Mucosa of rectum (tissue), 2 donors: Measurements from ENCODE around the gene ARMC5.
A peak's percentile ranks its signal among the peaks of the same experiment; 100 is the strongest.
"Not testable (repeated sequence)": the region's sequence is repeated elsewhere in the genome, so short reads cannot be mapped to it uniquely, and the experiment has no call there.

ENCODE experiments used
- H3K27ac ChIP-seq, 2 donors: one replicate each; pipeline ENCODE4 v1.7.0; 2013; ENCODE audit warnings: inconsistent platforms in 2 of 2, low read depth in 2 of 2, low read length in 2 of 2
- H3K27me3 ChIP-seq, 2 donors: one replicate each; pipeline ENCODE4 v1.7.0; 2013; ENCODE audit warnings: low read length in 2 of 2; ENCODE audit not compliant: control insufficient read depth in 2 of 2, insufficient read depth in 2 of 2
- H3K36me3 ChIP-seq, 2 donors: one replicate each; pipeline ENCODE4 v1.7.0; 2013; ENCODE audit warnings: low read length in 2 of 2; ENCODE audit not compliant: control insufficient read depth in 2 of 2, insufficient read depth in 2 of 2
- H3K4me1 ChIP-seq, 2 donors: one replicate each; pipeline ENCODE4 v1.7.0; 2013; ENCODE audit warnings: low read length in 2 of 2, mild to moderate bottlenecking in 1 of 2; ENCODE audit not compliant: control insufficient read depth in 2 of 2, insufficient read depth in 2 of 2
- H3K4me3 ChIP-seq, 2 donors: one replicate each; pipeline ENCODE4 v1.7.0; 2013; ENCODE audit warnings: low read length in 2 of 2
- H3K9ac ChIP-seq, 2 donors: one replicate each; pipeline ENCODE4 v1.7.0; 2013; ENCODE audit warnings: low read length in 2 of 2, low read depth in 1 of 2, mild to moderate bottlenecking in 1 of 2
- H3K9me3 ChIP-seq, 2 donors: one replicate each; pipeline ENCODE4 v1.7.0; 2013; ENCODE audit warnings: low read length in 2 of 2; ENCODE audit not compliant: control insufficient read depth in 2 of 2
- donor health status: healthy.
- donor health status: Normal muscosa, but diverticular disease.

The ARMC5 gene

DNA sequence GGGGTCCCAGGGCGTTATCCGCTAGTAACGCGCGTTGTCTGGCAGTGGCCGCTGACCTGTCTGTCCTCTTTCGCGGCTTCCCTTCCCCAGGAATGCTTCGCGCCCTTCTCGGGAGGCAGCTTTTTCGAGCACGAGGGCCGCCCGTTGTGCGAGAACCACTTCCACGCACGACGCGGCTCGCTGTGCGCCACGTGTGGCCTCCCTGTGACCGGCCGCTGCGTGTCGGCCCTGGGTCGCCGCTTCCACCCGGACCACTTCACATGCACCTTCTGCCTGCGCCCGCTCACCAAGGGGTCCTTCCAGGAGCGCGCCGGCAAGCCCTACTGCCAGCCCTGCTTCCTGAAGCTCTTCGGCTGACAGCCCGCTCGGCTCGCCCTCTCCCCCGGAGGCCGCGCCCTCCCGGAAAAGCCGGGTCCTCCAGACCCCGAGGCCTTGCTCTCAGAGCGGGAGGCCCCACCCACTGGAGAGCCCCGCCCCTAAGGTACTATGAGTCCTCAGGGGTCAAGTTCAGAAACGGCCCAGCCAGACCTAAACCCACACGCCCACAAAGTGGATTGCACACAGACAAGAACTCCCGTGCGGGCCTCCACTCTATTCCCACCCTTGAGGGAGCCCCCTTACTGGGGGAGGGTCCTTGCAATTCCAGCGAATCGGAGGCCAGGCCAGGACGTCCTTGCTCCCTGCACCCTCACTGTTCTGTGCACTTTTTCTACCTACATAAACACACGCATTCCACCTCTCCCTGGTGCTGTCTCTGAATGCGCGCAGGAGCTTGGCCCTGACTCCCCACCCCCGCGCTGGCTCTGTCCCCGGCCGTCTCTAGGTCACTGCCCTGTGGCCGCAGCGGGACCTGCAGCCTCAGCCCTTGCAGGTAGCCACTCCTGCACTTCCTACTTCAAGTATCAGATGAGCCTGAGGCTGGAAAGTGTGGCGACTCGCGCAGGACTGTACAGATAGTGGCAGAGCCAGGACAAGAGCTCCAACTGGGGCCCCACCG, 18.2 kb downstream of the ARMC5 start:
- Histone ChIP-seq H3K27ac (peak overlapping the region; percentile 98), H3K4me3 (peak overlapping the region; percentile 71), H3K27me3 (no peaks in the 10 kb centered on the region), H3K4me1 (peaks cover 21 to 24% of the 10 kb centered on the region in 2 donors), H3K36me3 (no peaks in the 10 kb centered on the region), H3K9ac (peak overlapping the region; percentile 87 to 92), H3K9me3 (no peaks in the 10 kb centered on the region)

DNA sequence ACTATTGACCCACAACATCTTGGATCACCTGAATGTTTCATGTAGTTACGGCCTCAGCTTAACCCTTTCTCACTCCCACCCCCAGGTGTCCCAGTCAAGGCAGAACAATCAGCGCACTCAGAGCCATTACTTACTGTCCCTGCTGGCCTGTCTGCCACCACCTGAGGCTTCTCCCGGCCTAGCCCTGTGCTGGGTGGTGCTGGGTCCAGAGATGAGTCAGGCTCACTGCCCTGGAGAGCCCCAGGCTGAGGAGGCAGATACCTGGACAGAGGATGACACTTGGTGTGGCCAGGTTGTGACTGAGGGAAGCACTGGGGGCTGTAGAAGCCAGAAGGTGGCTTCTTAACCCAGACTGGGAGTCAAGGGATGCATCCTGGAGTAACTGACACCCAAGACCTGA, 19.7 kb downstream of the ARMC5 start:
- no peaks in the 10 kb centered on the region for H3K9me3 ChIP-seq
- H3K27ac ChIP-seq = no peak overlapping the region
- H3K4me3 ChIP-seq = no peak overlapping the region
- peaks cover 17 to 20% of the 10 kb centered on the region in 2 donors for H3K4me1 ChIP-seq
- no peaks in the 10 kb centered on the region for H3K27me3 ChIP-seq
- no peaks in the 10 kb centered on the region for H3K36me3 ChIP-seq
- H3K9ac ChIP-seq = no peak overlapping the region

DNA sequence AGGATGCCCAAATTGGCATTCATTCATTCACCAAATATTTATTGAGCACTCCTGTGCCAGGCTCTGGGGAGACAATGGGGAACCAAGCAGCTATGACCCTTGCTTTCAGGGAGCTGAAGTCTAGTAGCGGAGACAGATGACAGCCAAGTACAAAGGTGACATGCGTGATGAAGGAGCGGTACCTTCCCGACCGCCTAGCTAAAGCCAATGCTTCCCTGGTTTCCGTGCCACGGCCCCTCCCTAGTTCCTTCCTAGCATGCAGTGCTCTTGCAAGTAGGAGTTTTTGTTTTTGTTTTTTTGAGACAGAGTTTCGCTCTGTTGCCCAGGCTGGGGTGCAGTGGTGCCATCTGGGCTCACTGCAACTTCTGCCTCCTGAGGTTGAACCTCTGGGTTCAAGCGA, 20.4 kb downstream of the ARMC5 start:
- Histone ChIP-seq H3K9ac (no peak overlapping the region), H3K4me3 (no peak overlapping the region), H3K4me1 (peaks cover 21 to 22% of the 10 kb centered on the region in 2 donors), H3K27me3 (no peaks in the 10 kb centered on the region), H3K36me3 (no peaks in the 10 kb centered on the region), H3K9me3 (no peaks in the 10 kb centered on the region), H3K27ac (no peak overlapping the region)

DNA sequence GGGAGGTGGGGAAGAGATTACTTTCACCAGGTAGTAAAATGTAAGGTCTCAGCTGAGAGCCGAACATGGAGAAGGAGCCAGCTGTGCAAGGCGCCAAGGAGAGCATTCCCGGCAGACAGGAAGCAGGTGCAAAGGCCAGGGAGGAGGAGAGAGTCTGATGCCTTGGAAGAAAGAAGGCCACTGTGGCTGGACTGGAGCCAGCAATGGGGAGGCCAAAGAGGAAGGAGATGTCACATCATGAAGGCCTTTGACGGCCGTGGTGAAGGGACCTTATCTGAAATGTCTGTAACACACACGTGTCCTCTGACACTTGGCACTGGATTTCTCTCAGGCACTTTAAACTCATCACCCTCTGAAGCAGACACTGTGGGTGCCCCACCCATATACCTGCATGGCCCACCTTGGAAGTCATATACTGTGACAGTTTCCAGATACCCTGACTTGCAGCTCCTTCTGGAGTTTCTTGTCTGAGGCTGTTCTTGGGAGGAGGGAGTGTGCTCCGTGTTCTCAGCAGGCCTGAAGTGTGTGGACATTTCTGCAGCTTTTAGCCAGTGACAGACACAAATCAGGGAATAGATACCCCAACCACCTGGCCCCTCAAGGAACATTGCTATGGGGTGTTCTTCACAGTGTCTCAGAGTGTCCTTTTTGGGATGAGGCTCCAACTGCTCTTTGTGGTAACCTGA, 21.7 kb downstream of the ARMC5 start:
- no peaks in the 10 kb centered on the region for H3K36me3 ChIP-seq
- H3K4me1 ChIP-seq = peaks cover 21 to 23% of the 10 kb centered on the region in 2 donors
- H3K9me3 ChIP-seq = no peaks in the 10 kb centered on the region
- H3K9ac ChIP-seq = no peak overlapping the region
- no peaks in the 10 kb centered on the region for H3K27me3 ChIP-seq
- no peak overlapping the region for H3K4me3 ChIP-seq
- no peak overlapping the region for H3K27ac ChIP-seq

DNA sequence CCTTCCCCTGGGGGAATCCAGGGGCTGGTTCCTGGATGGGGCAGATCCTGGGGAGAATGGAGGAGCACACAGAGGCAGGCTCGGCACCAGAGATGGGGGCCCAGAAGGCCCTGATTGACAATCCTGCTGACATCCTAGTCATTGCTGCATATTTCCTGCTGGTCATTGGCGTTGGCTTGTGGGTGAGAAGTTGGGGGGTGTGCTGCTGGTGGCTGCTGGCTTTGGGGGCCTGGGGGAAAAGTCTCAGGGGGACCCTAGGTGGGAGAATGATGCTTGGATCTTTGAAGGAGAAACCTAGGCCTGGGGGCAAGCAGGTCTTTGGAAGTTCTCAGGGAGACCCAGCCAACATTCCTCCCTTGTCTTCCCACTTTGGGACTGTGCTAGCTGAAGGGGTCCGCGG, 23.8 kb downstream of the ARMC5 start, which contains the start of gene SLC5A2:
SLC5A2 (plus strand) TSS at position 43 of the 400 bp plus-strand sequence; CDS start at position 57, 14 bp downstream.
- Histone ChIP-seq H3K4me1 (peaks cover 19 to 24% of the 10 kb centered on the region in 2 donors), H3K9me3 (no peaks in the 10 kb centered on the region), H3K4me3 (no peak within 1 kb of the TSS), H3K36me3 (no peaks in the 10 kb centered on the region), H3K9ac (no peak within 1 kb of the TSS), H3K27ac (no peak within 1 kb of the TSS), H3K27me3 (no peaks in the 10 kb centered on the region)

DNA sequence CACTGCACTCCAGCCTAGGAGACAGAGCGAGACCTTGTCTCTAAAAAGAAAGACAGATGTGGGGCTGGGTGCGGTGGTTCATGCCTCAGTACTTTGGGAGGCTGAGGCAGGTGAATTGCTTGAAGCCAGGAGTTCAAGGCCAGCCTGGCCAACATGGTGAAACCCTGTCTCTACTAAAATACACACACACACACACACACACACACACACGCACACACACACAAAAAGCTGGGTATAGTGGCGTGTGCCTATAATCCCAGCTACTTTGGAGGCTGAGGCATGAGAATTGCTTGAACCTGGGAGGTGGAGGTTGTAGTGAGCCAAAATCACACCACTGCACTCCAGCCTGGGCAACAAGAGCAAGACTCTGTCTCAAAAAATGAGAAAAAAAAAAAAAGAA, 24.7 kb downstream of the ARMC5 start:
- not testable (repeated sequence) for H3K36me3 ChIP-seq, H3K27me3 ChIP-seq, H3K4me3 ChIP-seq, H3K9ac ChIP-seq, H3K27ac ChIP-seq, H3K9me3 ChIP-seq
- H3K4me1 ChIP-seq = peaks cover 22 to 28% of the 10 kb centered on the region in 2 donors

DNA sequence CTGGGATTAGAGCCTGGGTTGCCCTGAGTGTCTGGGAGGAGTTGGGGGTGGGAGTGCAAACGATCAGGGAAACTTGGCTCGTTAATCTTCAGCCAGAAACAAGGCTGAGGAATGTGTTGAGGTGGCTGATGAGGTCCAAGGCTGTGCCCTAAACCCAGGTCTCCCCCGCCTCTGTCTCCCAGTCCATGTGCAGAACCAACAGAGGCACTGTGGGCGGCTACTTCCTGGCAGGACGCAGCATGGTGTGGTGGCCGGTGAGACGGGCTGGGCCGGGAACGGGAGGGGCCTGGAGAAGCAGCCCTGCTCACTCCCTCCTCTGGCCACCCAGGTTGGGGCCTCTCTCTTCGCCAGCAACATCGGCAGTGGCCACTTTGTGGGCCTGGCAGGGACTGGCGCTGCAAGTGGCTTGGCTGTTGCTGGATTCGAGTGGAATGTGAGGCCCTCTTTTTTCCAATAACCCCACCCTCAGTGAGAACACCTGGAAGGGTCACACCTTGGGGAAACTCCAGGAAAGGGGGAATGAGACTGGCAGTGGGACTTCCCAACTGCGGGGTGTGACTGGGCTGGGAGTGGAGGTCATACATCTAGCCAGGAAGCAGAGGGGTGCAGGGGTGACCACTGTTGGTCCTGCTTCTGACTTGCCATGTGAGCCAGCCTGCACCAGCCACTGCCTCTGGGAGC, 25.3 kb downstream of the ARMC5 start:
- H3K27ac ChIP-seq = peak overlapping the region in 1 of 2 donors; percentile 28
- H3K27me3 ChIP-seq = no peaks in the 10 kb centered on the region
- H3K4me1 ChIP-seq = peaks cover 22 to 28% of the 10 kb centered on the region in 2 donors
- H3K4me3 ChIP-seq = no peak overlapping the region
- H3K36me3 ChIP-seq = no peaks in the 10 kb centered on the region
- H3K9me3 ChIP-seq = no peaks in the 10 kb centered on the region
- H3K9ac ChIP-seq = no peak overlapping the region

DNA sequence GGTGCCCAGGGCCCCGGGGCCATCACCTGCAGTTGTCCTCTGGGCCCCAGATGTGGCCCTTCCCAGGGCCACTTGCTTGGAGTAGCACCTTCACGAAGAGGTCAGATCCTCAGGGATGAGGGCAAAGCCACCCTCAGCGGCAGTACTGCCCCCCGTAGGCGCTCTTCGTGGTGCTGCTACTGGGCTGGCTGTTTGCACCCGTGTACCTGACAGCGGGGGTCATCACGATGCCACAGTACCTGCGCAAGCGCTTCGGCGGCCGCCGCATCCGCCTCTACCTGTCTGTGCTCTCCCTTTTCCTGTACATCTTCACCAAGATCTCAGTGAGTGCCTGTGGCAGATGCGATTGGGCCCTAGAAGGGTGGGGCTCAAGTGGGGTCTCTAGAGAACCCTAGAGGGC, 26.3 kb downstream of the ARMC5 start:
- no peak overlapping the region for H3K9ac ChIP-seq
- no peaks in the 10 kb centered on the region for H3K27me3 ChIP-seq
- peaks cover 0 to 4% of the 10 kb centered on the region in 2 donors for H3K36me3 ChIP-seq
- no peak overlapping the region for H3K4me3 ChIP-seq
- H3K4me1 ChIP-seq = peaks cover 21 to 27% of the 10 kb centered on the region in 2 donors
- H3K27ac ChIP-seq = no peak overlapping the region
- H3K9me3 ChIP-seq = no peaks in the 10 kb centered on the region

DNA sequence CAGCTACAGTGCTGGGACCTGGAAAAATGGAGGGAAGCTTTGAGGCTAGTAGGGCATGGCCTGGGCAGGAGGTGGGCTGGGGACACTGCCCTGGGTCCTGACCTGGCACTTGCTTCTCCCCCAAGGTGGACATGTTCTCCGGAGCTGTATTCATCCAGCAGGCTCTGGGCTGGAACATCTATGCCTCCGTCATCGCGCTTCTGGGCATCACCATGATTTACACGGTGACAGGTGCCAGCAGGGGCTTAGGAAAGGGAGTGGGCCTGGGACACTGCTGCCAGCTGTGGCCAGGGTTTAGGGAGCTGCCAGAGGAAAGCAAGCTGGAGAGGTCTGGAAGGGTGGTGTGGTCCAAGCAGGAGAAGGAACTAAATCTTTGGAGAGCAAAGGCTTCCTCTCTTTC, 26.7 kb downstream of the ARMC5 start:
- peaks cover 0 to 9% of the 10 kb centered on the region in 2 donors for H3K36me3 ChIP-seq
- H3K9ac ChIP-seq = no peak overlapping the region
- H3K9me3 ChIP-seq = no peaks in the 10 kb centered on the region
- H3K4me1 ChIP-seq = peaks cover 18 to 22% of the 10 kb centered on the region in 2 donors
- H3K27me3 ChIP-seq = no peaks in the 10 kb centered on the region
- H3K4me3 ChIP-seq = no peak overlapping the region
- no peak overlapping the region for H3K27ac ChIP-seq
